ENCODE measurements around the gene TYMP. TPM values are rescaled to one million over a fixed set of nuclear protein-coding genes. Genes with fewer than 3 reads are reported as not detected.
"Not testable (repeated sequence)": the region's sequence is repeated elsewhere in the genome, so short reads cannot be mapped to it uniquely, and the experiment has no call there.

Gene TYMP
- total RNA-seq, 2 experiments from 2014 or later: 9.9 to 10.0 TPM

DNA sequence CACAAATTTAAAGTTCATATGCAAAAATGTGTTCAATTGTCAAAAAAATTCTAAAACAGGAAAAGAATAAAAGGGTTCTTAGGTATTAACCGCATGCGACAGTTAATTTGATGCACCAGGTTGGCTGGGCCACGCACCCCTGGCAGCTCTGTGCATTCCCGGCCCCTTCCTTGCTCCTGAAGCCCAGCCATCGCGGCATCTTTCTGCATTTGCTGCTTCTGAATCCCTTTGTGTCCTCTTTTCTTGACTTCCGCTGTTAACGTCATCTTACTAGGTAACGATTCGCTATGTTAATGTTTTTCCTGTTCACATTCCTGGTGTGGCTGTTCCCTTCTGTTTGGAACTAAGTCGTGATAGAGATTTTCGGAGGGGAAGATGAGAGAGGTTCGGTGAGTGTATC, 8.0 kb upstream of the TYMP start:
- TF ChIP-seq, protein P1, sequence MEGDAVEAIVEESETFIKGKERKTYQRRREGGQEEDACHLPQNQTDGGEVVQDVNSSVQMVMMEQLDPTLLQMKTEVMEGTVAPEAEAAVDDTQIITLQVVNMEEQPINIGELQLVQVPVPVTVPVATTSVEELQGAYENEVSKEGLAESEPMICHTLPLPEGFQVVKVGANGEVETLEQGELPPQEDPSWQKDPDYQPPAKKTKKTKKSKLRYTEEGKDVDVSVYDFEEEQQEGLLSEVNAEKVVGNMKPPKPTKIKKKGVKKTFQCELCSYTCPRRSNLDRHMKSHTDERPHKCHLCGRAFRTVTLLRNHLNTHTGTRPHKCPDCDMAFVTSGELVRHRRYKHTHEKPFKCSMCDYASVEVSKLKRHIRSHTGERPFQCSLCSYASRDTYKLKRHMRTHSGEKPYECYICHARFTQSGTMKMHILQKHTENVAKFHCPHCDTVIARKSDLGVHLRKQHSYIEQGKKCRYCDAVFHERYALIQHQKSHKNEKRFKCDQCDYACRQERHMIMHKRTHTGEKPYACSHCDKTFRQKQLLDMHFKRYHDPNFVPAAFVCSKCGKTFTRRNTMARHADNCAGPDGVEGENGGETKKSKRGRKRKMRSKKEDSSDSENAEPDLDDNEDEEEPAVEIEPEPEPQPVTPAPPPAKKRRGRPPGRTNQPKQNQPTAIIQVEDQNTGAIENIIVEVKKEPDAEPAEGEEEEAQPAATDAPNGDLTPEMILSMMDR (IDR thresholded peaks at IDR 0.05): no peak
- CTCF ChIA-PET: interaction anchor here (1.3 to 2.0 kb wide), 2 partner anchors 11 to 12 kb away, joined by 4 to 12 read pairs; partner anchors contain the start of gene SCO2
- Histone ChIP-seq H3K9me3 (ENCODE audit: control insufficient read depth in 1 of 2, insufficient read depth in 1 of 2, low read length in 2 of 2) (no peaks in the 10 kb centered on the region), H3K4me1 (ENCODE audit: insufficient read depth, low read length) (peaks cover 51% of the 10 kb centered on the region), H3K27me3 (ENCODE audit: control insufficient read depth in 1 of 2, insufficient read depth in 2 of 2, low read length in 2 of 2) (no peaks in the 10 kb centered on the region), H3K36me3 (ENCODE audit: insufficient read depth, low read length) (no peaks in the 10 kb centered on the region), H3K27ac (ENCODE audit: low read depth in 1 of 2, low read length in 2 of 2) (peak overlapping the region; percentile 92 to 99), H3K4me3 (ENCODE audit: low read length) (no peak overlapping the region)
- H3K27me3 Mint-ChIP-seq: peaks cover 9% of the 10 kb centered on the region
- no peak for DNase-seq
- no peaks in the 10 kb centered on the region for H3K36me3 Mint-ChIP-seq (ENCODE audit: low read depth)
- POLR2A ChIA-PET: interaction anchor here (3.6 to 10.0 kb wide), 3 partner anchors 11 to 29 kb away, joined by 52 to 258 read pairs (median 87); partner anchors contain the start of genes LMF2, NCAPH2, SCO2 and TYMP
- H3K4me1 Mint-ChIP-seq (ENCODE audit: low read depth): peaks cover 43% of the 10 kb centered on the region
- ATAC-seq (ENCODE audit: poor library complexity): no peak
- peak overlapping the region; percentile 99 for H3K27ac Mint-ChIP-seq
- intact Hi-C loops (cut with DNase I, micrococcal nuclease): no loop called here
- no peaks in the 10 kb centered on the region for H3K9me3 Mint-ChIP-seq
- H3K4me3 Mint-ChIP-seq: no peak overlapping the region

DNA sequence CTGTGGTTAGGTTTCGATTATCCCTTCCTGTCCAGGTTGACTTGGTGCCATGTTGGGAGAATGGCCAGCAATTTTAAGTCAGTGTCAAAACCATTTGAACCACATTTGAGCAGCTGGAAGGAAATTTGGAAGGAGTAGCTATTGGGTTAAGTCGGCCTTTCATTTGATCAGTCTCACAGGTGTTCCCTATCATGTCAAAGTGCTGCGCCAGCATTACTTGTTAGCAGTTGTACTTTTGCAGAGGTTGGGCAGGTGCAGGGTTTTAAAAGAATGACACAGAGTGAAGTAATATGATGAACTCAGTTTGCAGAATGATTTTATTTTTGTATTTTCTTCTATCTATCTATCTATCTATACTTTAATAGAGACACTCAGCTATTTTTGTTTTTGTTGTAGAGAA, 6.4 kb upstream of the TYMP start:
- no peak overlapping the region for H3K4me3 ChIP-seq (ENCODE audit: low read length)
- peaks cover 62% of the 10 kb centered on the region for H3K4me1 ChIP-seq (ENCODE audit: insufficient read depth, low read length)
- Mint-ChIP-seq H3K4me1 (ENCODE audit: low read depth) (peaks cover 39% of the 10 kb centered on the region), H3K27ac (peak overlapping the region; percentile 79), H3K36me3 (ENCODE audit: low read depth) (no peaks in the 10 kb centered on the region), H3K27me3 (peaks cover 13% of the 10 kb centered on the region), H3K4me3 (no peak overlapping the region), H3K9me3 (no peaks in the 10 kb centered on the region)
- H3K36me3 ChIP-seq (ENCODE audit: insufficient read depth, low read length): no peaks in the 10 kb centered on the region
- H3K9me3 ChIP-seq (ENCODE audit: control insufficient read depth in 1 of 2, insufficient read depth in 1 of 2, low read length in 2 of 2): no peaks in the 10 kb centered on the region
- CTCF ChIA-PET: interaction anchor here (1.2 kb wide), 1 partner anchor 12 kb away, joined by 3 read pairs; no protein-coding TSS in a partner anchor
- TF ChIP-seq, protein P1 (IDR thresholded peaks at IDR 0.05): no peak
- POLR2A ChIA-PET: interaction anchor here (10.0 kb wide), 1 partner anchor 9 kb away, joined by 258 read pairs; the partner anchor contains the start of genes SCO2 and TYMP
- no peaks in the 10 kb centered on the region for H3K27me3 ChIP-seq (ENCODE audit: control insufficient read depth in 1 of 2, insufficient read depth in 2 of 2, low read length in 2 of 2)
- intact Hi-C loops (cut with DNase I, micrococcal nuclease): no loop called here
- ATAC-seq (ENCODE audit: poor library complexity) (no peak), DNase-seq (no peak)
- no peak overlapping the region for H3K27ac ChIP-seq (ENCODE audit: low read depth in 1 of 2, low read length in 2 of 2)

DNA sequence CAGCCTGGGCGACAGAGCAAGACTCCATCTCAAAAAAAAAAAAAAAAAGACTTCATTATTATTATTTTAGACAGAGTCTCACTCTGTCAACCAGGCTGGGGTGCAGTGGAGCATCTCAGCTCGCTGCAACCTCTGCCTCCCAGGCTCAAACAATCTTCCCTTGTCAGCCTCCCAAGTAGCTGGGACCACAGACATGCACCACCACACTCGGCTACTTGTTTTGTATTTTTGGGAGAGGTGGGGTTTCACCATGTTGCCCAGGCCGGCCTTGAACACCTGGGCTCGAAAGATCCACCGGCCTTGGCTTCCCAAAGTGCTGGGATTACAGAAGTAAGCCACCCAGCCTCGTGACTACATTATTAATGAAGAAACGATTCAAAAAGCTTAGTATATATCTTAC, 5.3 kb upstream of the TYMP start:
- H3K36me3 ChIP-seq (ENCODE audit: insufficient read depth, low read length): no peaks in the 10 kb centered on the region
- no peaks in the 10 kb centered on the region for H3K9me3 Mint-ChIP-seq
- no peaks in the 10 kb centered on the region for H3K9me3 ChIP-seq (ENCODE audit: control insufficient read depth in 1 of 2, insufficient read depth in 1 of 2, low read length in 2 of 2)
- H3K4me3 ChIP-seq (ENCODE audit: low read length): no peak overlapping the region
- DNase-seq: peak in 1 of 14 experiments; percentile 6
- H3K36me3 Mint-ChIP-seq (ENCODE audit: low read depth): no peaks in the 10 kb centered on the region
- no peaks in the 10 kb centered on the region for H3K27me3 ChIP-seq (ENCODE audit: control insufficient read depth in 1 of 2, insufficient read depth in 2 of 2, low read length in 2 of 2)
- no peak overlapping the region for H3K27ac ChIP-seq (ENCODE audit: low read depth in 1 of 2, low read length in 2 of 2)
- intact Hi-C loops (cut with DNase I, micrococcal nuclease): no loop called here
- no peak for ATAC-seq (ENCODE audit: poor library complexity)
- no peak overlapping the region for H3K4me3 Mint-ChIP-seq
- peaks cover 64% of the 10 kb centered on the region for H3K4me1 ChIP-seq (ENCODE audit: insufficient read depth, low read length)
- ChIA-PET POLR2A (interaction anchor here (0.7 to 10.0 kb wide), 3 partner anchors 8 to 13 kb away, joined by 4 to 258 read pairs (median 5); partner anchors contain the start of genes KLHDC7B, SCO2 and TYMP), CTCF (interaction anchor here (1.2 kb wide), 2 partner anchors 9 to 13 kb away, joined by 3 to 5 read pairs; partner anchors contain the start of gene SCO2)
- H3K4me1 Mint-ChIP-seq (ENCODE audit: low read depth): peaks cover 36% of the 10 kb centered on the region
- TF ChIP-seq, protein P1 (IDR thresholded peaks at IDR 0.05): no peak
- H3K27ac Mint-ChIP-seq: no peak overlapping the region
- peaks cover 13% of the 10 kb centered on the region for H3K27me3 Mint-ChIP-seq

DNA sequence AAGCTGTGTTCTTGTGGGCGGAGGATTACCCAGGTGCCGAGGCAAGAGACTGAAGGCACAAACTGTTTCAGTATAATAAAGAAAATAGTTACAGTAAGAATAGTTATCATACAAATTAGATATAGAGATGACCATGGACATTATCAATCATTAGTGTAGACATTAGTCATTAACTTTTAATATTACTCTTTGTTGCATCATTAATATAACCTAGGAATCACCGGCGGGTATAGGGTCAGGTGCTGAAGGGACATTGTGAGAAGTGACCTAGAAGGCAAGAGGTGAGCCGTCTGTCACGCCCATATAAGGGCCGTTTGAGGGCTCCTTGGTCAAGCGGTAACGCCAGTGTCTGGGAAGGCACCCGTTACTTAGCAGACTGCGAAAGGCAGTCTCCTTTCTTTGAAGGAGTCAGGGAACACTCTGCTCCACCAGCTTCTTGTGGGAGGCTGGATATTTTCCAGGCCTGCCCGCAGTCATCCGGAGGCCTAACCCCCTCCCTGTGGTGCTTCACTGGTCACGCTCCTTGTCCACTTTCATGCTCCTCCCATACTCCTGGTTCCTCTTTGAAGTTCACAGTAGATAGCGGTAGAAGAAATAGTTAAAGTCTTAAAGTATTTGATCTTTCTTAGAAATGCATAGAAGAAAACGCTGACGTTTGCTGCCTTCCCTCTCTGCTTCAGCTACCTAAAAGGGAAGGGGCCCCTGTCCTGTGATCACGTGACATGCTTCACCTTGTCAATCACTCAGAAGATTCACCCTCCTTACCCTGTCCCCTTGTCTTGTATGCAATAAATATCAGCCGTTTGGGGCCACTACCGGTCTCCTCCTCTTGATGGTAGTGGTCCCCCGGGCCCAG, 4.3 kb upstream of the TYMP start:
- H3K9me3 ChIP-seq (ENCODE audit: control insufficient read depth in 1 of 2, insufficient read depth in 1 of 2, low read length in 2 of 2); intact Hi-C loops (cut with DNase I, micrococcal nuclease); H3K36me3 ChIP-seq (ENCODE audit: insufficient read depth, low read length); ATAC-seq (ENCODE audit: poor library complexity); H3K36me3 Mint-ChIP-seq (ENCODE audit: low read depth); H3K4me3 ChIP-seq (ENCODE audit: low read length); H3K27me3 ChIP-seq (ENCODE audit: control insufficient read depth in 1 of 2, insufficient read depth in 2 of 2, low read length in 2 of 2); H3K27ac ChIP-seq (ENCODE audit: low read depth in 1 of 2, low read length in 2 of 2); H3K9me3 Mint-ChIP-seq; CTCF ChIA-PET: not testable (repeated sequence)
- peaks cover 13% of the 10 kb centered on the region for H3K27me3 Mint-ChIP-seq
- peak in 4 of 14 experiments; percentile 7 to 54 (median 46) for DNase-seq
- H3K27ac Mint-ChIP-seq: peak overlapping the region; percentile 88
- POLR2A ChIA-PET: interaction anchor here (0.7 to 10.0 kb wide), 3 partner anchors 7 to 14 kb away, joined by 3 to 258 read pairs (median 5); partner anchors contain the start of genes KLHDC7B, SCO2 and TYMP
- H3K4me1 Mint-ChIP-seq (ENCODE audit: low read depth): peaks cover 26% of the 10 kb centered on the region
- peaks cover 64% of the 10 kb centered on the region for H3K4me1 ChIP-seq (ENCODE audit: insufficient read depth, low read length)
- H3K4me3 Mint-ChIP-seq: peak overlapping the region; percentile 67

All from CD4-positive, alpha-beta T cell (primary cell).